Stimulated activated naive B cell treated with anti-CD40 and anti-IgM and Interleukin-4, amounts not matched to agents 10 μg/mL and 1 μg/mL and 100 μg/mL, for 72 hours (primary cell): Measurements from ENCODE around the gene KCNMA1.
"Not testable (repeated sequence)": the region's sequence is repeated elsewhere in the genome, so short reads cannot be mapped to it uniquely, and the experiment has no call there.

ENCODE experiments used
- ATAC-seq, 2 donors: fragments of 150-1000 bp; cut with Tn5 transposase; replicated peaks; 2 replicates each; pipeline ENCODE4 v1.10.0; 2021; ENCODE audit warnings: moderate library complexity in 1 of 2
- DNase-seq: peaks from one replicate; pipeline ENCODE4 v3.0.0; 2021
- H3K27ac Mint-ChIP-seq: one replicate; pipeline ENCODE4 v1.8.0; 2022; ENCODE audit warnings: mild to moderate bottlenecking, mixed read lengths
- H3K27me3 Mint-ChIP-seq, 2 donors: one replicate each; pipeline ENCODE4 v1.8.0; 2022; ENCODE audit warnings: mixed read lengths in 2 of 2
- H3K36me3 Mint-ChIP-seq, 2 donors: one replicate each; pipeline ENCODE4 v1.8.0; 2022; ENCODE audit warnings: mixed read lengths in 2 of 2, mild to moderate bottlenecking in 1 of 2
- H3K4me1 Mint-ChIP-seq, 2 donors: one replicate each; pipeline ENCODE4 v1.8.0; 2022; ENCODE audit warnings: mixed read lengths in 2 of 2, mild to moderate bottlenecking in 1 of 2
- H3K4me3 Mint-ChIP-seq, 2 donors: one replicate each; pipeline ENCODE4 v1.8.0; 2022; ENCODE audit warnings: mild to moderate bottlenecking in 2 of 2, mixed read lengths in 2 of 2, moderate library complexity in 1 of 2
- H3K9me3 Mint-ChIP-seq, 2 donors: one replicate each; pipeline ENCODE4 v1.8.0; 2022; ENCODE audit warnings: mixed read lengths in 2 of 2, mild to moderate bottlenecking in 1 of 2

The KCNMA1 gene

DNA sequence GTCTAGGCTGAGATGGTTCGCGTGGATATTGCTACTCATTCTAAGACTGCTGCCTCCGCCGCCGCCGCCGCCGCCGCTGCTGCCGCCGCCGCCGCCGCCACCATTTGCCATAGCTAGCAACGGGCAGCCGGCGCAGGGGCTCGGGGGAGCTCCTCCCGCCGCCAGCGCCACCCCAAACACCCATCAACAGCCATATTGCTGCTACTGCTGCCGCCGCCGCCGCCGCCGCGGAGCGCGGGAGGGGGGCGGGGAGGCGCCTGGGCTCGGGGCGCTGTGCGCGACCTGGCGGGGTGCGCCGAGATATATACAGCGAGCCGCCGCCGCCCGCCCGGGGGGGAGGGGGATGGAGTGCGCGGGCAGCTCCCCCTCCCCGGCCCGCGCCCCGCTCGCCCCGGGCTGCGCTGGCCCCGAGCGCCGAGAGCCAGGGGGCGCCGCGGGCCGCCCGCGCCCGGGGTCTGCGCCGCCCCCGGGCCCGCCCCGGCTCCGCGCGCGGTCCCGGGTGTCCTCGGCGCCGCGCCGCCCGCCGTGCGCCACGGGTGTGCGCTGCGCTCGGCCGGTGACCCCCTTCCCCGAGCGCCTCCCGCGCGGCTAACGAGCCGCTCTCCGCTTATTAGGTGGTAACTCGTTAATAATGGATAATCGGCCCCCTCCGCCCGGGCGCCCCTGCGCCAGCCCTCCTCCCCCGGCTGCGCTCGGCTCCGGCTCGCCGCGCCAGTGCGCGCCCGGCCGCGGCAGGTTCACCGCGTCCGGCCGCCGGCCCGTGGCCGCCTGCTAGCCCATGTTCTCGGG, at the start of gene KCNMA1:
Gene KCNMA1 (minus strand): TSS at position 277 of the 789 bp plus-strand sequence.
- Mint-ChIP-seq H3K4me3 (peak within 1 kb of the TSS; percentile 82 to 89), H3K36me3 (no peaks in the 10 kb centered on the region), H3K9me3 (no peaks in the 10 kb centered on the region), H3K4me1 (peaks cover 14 to 24% of the 10 kb centered on the region in 2 donors), H3K27ac (no peak within 1 kb of the TSS), H3K27me3 (peaks cover 74 to 78% of the 10 kb centered on the region in 2 donors)
- ATAC-seq (peak; percentile 27 to 41), DNase-seq (no peak)

DNA sequence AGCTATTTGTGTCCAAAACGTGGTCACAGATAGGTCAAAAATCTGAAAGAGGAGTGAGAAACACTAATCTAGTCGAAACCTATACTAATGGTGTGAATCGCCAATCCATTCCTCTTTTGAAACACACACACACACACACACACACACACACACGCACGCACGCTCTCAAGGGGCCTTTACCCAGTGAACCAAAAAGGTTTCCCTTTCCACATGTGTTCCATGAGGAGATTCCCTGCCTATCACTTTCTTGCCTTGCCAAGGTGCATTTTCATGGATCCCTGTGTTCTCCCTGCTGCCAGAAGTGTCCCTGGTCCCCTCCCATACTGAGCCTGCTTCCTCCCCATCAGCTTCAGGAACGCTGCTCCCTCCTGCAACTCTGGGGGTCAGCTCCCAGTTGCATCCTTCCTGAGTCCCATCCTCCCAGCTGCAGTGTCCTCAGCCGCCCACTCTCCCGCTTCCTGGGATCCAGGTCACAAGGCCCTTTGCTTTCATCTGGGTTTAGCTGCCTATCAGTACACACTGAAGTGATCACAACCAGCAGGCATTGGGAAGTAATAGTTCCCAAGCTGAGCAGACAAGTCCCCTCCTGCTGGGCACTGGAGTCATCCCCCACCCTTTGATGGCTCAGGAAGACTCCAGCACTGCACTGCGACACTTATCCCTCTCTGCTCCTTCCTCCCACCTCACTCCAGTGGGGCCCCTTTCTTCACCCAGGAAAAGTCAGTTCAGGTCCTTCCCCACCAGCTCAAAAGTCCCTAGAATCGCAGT, 49.2 kb upstream of the KCNMA1 start:
- Mint-ChIP-seq H3K4me3 (no peak overlapping the region), H3K27ac (no peak overlapping the region), H3K4me1 (peaks cover 0 to 2% of the 10 kb centered on the region in 2 donors), H3K27me3 (peaks cover 14 to 37% of the 10 kb centered on the region in 2 donors), H3K9me3 (peaks cover 0 to 2% of the 10 kb centered on the region in 2 donors), H3K36me3 (no peaks in the 10 kb centered on the region)
- ATAC-seq (no peak), DNase-seq (no peak)

DNA sequence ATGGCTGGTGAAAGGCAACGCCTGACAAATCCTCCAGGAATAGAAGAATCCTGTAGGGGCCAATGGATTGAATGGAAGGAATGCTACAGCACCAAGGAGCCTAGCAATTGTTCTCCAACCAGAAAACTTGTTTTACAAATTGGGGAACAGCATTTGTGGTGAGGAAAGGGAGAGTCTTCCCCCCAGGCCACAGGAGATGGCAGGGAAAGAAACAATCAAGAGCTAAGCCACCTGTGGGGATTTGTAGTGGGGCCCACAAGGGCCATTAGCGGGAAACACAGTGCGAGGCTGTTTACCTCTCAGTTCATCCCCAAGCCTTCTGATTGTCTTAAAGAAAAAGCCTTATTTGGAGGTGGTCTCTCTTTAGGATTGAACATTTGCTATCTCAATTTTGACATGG, 48.5 kb upstream of the KCNMA1 start:
- no peak overlapping the region for H3K27ac Mint-ChIP-seq
- DNase-seq, result no peak
- peaks cover 16 to 32% of the 10 kb centered on the region in 2 donors for H3K27me3 Mint-ChIP-seq
- peaks cover 0 to 2% of the 10 kb centered on the region in 2 donors for H3K4me1 Mint-ChIP-seq
- H3K4me3 Mint-ChIP-seq, result no peak overlapping the region
- ATAC-seq, result no peak
- no peaks in the 10 kb centered on the region for H3K9me3 Mint-ChIP-seq
- H3K36me3 Mint-ChIP-seq, result no peaks in the 10 kb centered on the region

DNA sequence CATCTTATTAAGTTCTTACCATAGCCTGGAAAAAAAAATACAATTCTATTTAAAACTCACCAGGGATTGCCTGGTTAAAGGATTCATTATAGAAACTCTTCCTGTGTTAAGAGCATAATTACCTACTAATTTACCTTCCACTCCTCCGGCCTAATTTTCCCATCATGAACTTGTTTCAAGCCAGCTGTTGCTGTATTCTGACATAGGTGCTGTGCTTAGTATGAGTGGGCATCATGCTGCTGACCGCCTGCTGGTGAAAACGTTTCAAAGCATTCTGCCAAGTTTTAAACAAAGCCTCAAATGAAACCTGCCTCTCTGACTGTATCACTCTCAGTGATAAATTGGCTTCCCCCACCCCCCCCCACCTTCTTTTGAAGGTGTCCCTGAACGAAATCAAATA, 47.8 kb upstream of the KCNMA1 start:
- Mint-ChIP-seq H3K27me3 (peaks cover 16 to 29% of the 10 kb centered on the region in 2 donors), H3K36me3 (no peaks in the 10 kb centered on the region), H3K4me1 (peaks cover 0 to 2% of the 10 kb centered on the region in 2 donors), H3K9me3 (no peaks in the 10 kb centered on the region), H3K4me3 (no peak overlapping the region), H3K27ac (no peak overlapping the region)
- ATAC-seq, result no peak
- no peak for DNase-seq

DNA sequence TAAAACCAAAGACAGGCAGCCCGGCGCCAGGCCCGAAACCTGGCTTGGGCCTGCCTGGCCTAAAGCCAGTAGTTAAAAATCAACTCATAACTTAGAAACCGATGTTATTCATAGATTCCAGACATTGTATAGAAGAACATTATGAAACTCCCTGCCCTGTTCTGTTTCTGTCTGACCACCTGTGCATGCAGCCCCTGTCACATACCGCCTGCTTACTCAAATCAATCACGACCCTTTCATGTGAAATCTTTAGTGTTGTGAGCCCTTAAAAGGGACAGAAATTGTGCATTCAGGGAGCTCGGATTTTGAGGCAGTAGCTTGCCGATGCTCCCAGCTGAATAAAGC, 45.5 kb upstream of the KCNMA1 start:
- not testable (repeated sequence) for H3K4me3 Mint-ChIP-seq, H3K36me3 Mint-ChIP-seq, H3K27ac Mint-ChIP-seq, DNase-seq, H3K4me1 Mint-ChIP-seq, H3K9me3 Mint-ChIP-seq, ATAC-seq
- H3K27me3 Mint-ChIP-seq, result peaks cover 16 to 23% of the 10 kb centered on the region in 2 donors

DNA sequence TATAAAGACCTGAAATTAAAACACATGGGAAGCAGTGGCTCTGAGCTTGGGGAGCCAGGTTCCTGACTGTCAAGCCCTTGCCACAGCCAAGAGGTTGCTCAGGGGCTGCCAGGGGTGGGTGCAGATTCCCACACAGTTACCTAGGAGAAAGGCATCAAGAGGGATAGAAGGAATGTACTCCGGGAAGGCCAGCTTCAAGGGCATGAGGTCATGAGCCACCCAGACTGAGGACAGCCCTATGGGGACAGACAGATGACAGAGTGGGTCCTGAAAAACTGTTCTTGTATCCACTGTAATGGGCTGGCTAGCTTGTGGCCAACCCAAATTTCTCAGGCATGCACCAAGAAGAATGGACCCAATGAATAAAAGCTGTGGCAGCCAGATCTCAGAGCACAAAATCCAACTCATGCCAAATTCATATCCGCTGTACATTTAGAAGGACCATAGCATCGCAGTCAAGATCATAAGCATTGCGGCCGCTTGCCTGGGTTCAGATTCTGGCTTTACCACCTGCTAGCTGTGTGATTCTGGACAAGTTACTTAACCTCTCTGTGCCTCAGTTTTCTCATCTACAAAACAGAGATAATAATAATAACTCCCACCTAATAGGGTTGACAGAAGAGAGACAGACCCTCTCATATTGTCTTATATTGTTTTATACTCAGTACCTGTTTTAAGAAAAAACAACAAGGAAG, 44.9 kb upstream of the KCNMA1 start:
- Mint-ChIP-seq H3K36me3 (no peaks in the 10 kb centered on the region), H3K4me3 (no peak overlapping the region), H3K27me3 (peaks cover 15 to 21% of the 10 kb centered on the region in 2 donors), H3K4me1 (peaks cover 0 to 2% of the 10 kb centered on the region in 2 donors), H3K27ac (no peak overlapping the region), H3K9me3 (no peaks in the 10 kb centered on the region)
- ATAC-seq (no peak), DNase-seq (no peak)

- peaks cover 8 to 20% of the 10 kb centered on the region in 2 donors for H3K27me3 Mint-ChIP-seq
- H3K36me3 Mint-ChIP-seq, result no peaks in the 10 kb centered on the region
- H3K4me1 Mint-ChIP-seq, result peaks cover 0 to 2% of the 10 kb centered on the region in 2 donors
- DNase-seq (no peak), ATAC-seq (no peak)
- no peak overlapping the region for H3K27ac Mint-ChIP-seq
- H3K9me3 Mint-ChIP-seq, result no peaks in the 10 kb centered on the region
- H3K4me3 Mint-ChIP-seq, result no peak overlapping the region
Measured at GRCh38 chr10:77681839-77682238, 44.2 kb upstream of the KCNMA1 start.

DNA sequence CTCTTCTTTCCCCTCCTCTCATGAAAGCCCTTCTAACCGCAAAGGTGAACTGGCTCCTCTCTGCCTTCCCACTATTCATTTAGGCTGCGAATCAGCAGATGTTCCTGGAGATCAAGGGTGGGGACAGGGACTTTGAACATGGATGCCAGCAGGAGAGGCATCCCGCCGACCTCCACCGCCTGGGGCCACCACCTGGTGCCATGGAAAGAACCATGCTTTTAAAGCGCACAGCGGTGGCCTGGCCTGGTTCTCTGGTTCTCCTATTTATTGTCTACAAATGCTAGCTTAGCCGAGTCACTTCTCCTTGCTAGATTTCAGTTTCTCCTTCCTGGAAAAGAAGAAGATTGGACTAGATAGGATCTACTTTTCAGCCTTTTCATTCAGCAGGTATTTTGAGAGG, 43.2 kb upstream of the KCNMA1 start:
- H3K36me3 Mint-ChIP-seq, result no peaks in the 10 kb centered on the region
- H3K27ac Mint-ChIP-seq, result no peak overlapping the region
- DNase-seq, result no peak

DNA sequence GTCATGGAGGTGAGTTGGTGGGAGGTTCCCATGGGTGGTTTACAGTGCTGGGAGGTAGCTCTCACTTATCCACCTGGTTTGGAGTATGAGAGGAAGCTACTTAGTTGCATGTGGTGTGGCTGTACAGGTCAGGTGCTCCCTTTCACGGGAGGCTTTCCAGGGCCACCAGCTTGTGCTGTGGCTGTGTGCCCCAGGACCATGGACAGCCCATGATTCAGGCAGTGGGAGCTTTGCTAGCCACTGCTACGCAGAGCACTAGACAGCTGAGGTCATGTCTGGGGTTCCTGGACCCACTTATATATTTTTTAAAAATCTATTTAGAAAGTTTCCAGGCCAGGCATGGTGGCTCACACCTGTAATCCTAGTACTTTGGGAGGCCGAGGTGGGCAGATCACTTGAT, 42.5 kb upstream of the KCNMA1 start:
- H3K4me3 Mint-ChIP-seq, result no peak overlapping the region
- no peaks in the 10 kb centered on the region for H3K36me3 Mint-ChIP-seq

More for the DNA sequence above, 43.2 kb upstream of the KCNMA1 start:
- no peak overlapping the region for H3K4me3 Mint-ChIP-seq
- ATAC-seq, result no peak
- peaks cover 6 to 20% of the 10 kb centered on the region in 2 donors for H3K27me3 Mint-ChIP-seq
- no peaks in the 10 kb centered on the region for H3K9me3 Mint-ChIP-seq
- H3K4me1 Mint-ChIP-seq, result peaks cover 0 to 2% of the 10 kb centered on the region in 2 donors

DNA sequence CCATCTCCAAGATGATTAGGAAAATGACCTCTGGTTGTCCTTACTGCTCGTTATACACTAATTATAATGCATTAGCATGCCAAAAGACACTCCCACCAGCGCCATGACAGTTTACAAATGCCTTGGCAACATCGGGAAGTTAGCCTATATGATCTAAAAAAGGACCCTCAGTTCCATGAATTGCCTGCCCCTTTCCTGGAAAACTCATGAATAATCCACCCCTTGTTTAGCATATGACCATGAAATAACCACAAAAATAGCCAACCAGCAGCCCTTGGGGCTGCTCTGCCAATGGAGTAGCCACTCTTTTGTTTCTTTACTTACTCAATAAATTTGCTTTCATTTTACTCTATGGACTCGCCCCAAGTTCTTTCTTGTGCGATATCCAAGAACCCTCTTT, 41.6 kb upstream of the KCNMA1 start:
- ATAC-seq, result no peak

More for the DNA sequence above, 42.5 kb upstream of the KCNMA1 start:
- peaks cover 6 to 20% of the 10 kb centered on the region in 2 donors for H3K27me3 Mint-ChIP-seq
- H3K27ac Mint-ChIP-seq, result no peak overlapping the region
- H3K4me1 Mint-ChIP-seq, result peaks cover 0 to 2% of the 10 kb centered on the region in 2 donors
- ATAC-seq (no peak), DNase-seq (no peak)
- H3K9me3 Mint-ChIP-seq, result no peaks in the 10 kb centered on the region

DNA sequence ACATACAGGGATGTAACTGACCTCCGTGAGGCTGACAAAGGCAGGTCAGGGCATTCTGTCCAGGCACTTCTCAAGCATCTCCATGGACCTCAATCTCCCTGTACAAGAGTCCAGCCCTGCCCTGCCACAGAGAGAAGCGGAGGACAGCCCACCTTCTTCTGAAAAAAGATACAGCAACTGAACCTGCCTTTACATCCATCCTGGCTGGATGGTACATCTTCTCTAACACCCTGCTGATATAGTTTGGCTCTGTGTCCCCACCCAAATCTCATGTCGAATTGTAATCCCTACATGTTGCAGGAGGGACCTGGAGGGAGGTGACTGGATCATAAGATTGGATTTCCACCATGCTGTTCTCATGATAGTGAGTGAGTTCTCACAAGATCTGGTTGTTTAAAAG, 40.5 kb upstream of the KCNMA1 start:
- peaks cover 0 to under 1% of the 10 kb centered on the region in 2 donors for H3K4me1 Mint-ChIP-seq
- no peak overlapping the region for H3K4me3 Mint-ChIP-seq
- no peaks in the 10 kb centered on the region for H3K36me3 Mint-ChIP-seq
- H3K27ac Mint-ChIP-seq, result peak overlapping the region; percentile 37
- H3K9me3 Mint-ChIP-seq, result no peaks in the 10 kb centered on the region
- DNase-seq (no peak), ATAC-seq (no peak)
- peaks cover 15 to 21% of the 10 kb centered on the region in 2 donors for H3K27me3 Mint-ChIP-seq

More for the DNA sequence above, 41.6 kb upstream of the KCNMA1 start:
- Mint-ChIP-seq H3K27me3 (peaks cover 6 to 20% of the 10 kb centered on the region in 2 donors), H3K9me3 (no peaks in the 10 kb centered on the region), H3K4me3 (no peak overlapping the region), H3K4me1 (peaks cover 0 to 2% of the 10 kb centered on the region in 2 donors), H3K36me3 (no peaks in the 10 kb centered on the region), H3K27ac (no peak overlapping the region)
- DNase-seq, result no peak

- DNase-seq (no peak), ATAC-seq (peak in 1 of 2 donors; percentile 33)
- no peak overlapping the region for H3K27ac Mint-ChIP-seq
- no peaks in the 10 kb centered on the region for H3K36me3 Mint-ChIP-seq
- H3K4me1 Mint-ChIP-seq, result no peaks in the 10 kb centered on the region
- no peak overlapping the region for H3K4me3 Mint-ChIP-seq
- peaks cover 18 to 29% of the 10 kb centered on the region in 2 donors for H3K27me3 Mint-ChIP-seq
- no peaks in the 10 kb centered on the region for H3K9me3 Mint-ChIP-seq
Measured at GRCh38 chr10:77675347-77675746, 37.7 kb upstream of the KCNMA1 start.

- Mint-ChIP-seq H3K9me3 (no peaks in the 10 kb centered on the region), H3K27ac (no peak overlapping the region), H3K4me1 (no peaks in the 10 kb centered on the region), H3K36me3 (no peaks in the 10 kb centered on the region), H3K27me3 (peaks cover 26 to 39% of the 10 kb centered on the region in 2 donors), H3K4me3 (no peak overlapping the region)
- ATAC-seq (no peak), DNase-seq (no peak)
Measured at GRCh38 chr10:77673515-77674140, 36.0 kb upstream of the KCNMA1 start.

- Mint-ChIP-seq H3K36me3 (no peaks in the 10 kb centered on the region), H3K9me3 (no peaks in the 10 kb centered on the region), H3K27me3 (peaks cover 27 to 38% of the 10 kb centered on the region in 2 donors), H3K27ac (no peak overlapping the region), H3K4me1 (no peaks in the 10 kb centered on the region), H3K4me3 (no peak overlapping the region)
- ATAC-seq (no peak), DNase-seq (no peak)
Measured at GRCh38 chr10:77673101-77673500, 35.5 kb upstream of the KCNMA1 start.
